GM19452 (cell line): ENCODE measurements around the gene GPD1L.
A peak's percentile ranks its signal among the peaks of the same experiment; 100 is the strongest.
"Not testable (repeated sequence)": the region's sequence is repeated elsewhere in the genome, so short reads cannot be mapped to it uniquely, and the experiment has no call there.

Experiments used
- ATAC-seq: cut with Tn5 transposase; IDR thresholded peaks from one replicate; pipeline ENCODE4 v1.9.1; 2021; ENCODE audit not compliant: unreplicated experiment

Gene GPD1L

GRCh38 chr3:32177702-32178198, 71.3 kb downstream of the GPD1L start:
- peak; percentile 64 for ATAC-seq

GRCh38 chr3:32180141-32180784, 73.8 kb downstream of the GPD1L start:
- ATAC-seq: no peak

- no peak for ATAC-seq
Observed at GRCh38 chr3:32181365-32181764, 74.9 kb downstream of the GPD1L start.

- ATAC-seq: no peak
Observed at GRCh38 chr3:32181796-32182195, 75.4 kb downstream of the GPD1L start.

- ATAC-seq: no peak
Observed at GRCh38 chr3:32184187-32184730, 77.8 kb downstream of the GPD1L start.

- ATAC-seq: no peak
Observed at GRCh38 chr3:32186097-32186496, 79.7 kb downstream of the GPD1L start.

GRCh38 chr3:32186876-32187275, 80.5 kb downstream of the GPD1L start:
- ATAC-seq: no peak

- ATAC-seq: no peak
Observed at GRCh38 chr3:32189693-32190092, 83.3 kb downstream of the GPD1L start.

- not testable (repeated sequence) for ATAC-seq
Observed at GRCh38 chr3:32190556-32190955, 84.1 kb downstream of the GPD1L start.

- no peak for ATAC-seq
Observed at GRCh38 chr3:32193101-32193500, 86.7 kb downstream of the GPD1L start.

- ATAC-seq: no peak
Observed at GRCh38 chr3:32194653-32195052, 88.2 kb downstream of the GPD1L start.

- no peak for ATAC-seq
Observed at GRCh38 chr3:32195995-32196540, 89.6 kb downstream of the GPD1L start.

- no peak for ATAC-seq
Observed at GRCh38 chr3:32197991-32198390, 91.6 kb downstream of the GPD1L start.

- no peak for ATAC-seq
Observed at GRCh38 chr3:32198714-32199113, 92.3 kb downstream of the GPD1L start.

GRCh38 chr3:32200490-32200889, 94.1 kb downstream of the GPD1L start:
- no peak for ATAC-seq

GRCh38 chr3:32200992-32201758, 94.8 kb downstream of the GPD1L start:
- no peak for ATAC-seq

GRCh38 chr3:32202496-32202895, 96.1 kb downstream of the GPD1L start:
- ATAC-seq: no peak

GRCh38 chr3:32203854-32204253, 97.4 kb downstream of the GPD1L start:
- ATAC-seq: no peak

- no peak for ATAC-seq
Observed at GRCh38 chr3:32208447-32208846, 102.0 kb downstream of the GPD1L start.

GRCh38 chr3:32215185-32215584, 108.8 kb downstream of the GPD1L start:
- ATAC-seq: no peak

- no peak for ATAC-seq
Observed at GRCh38 chr3:32216172-32216783, 109.9 kb downstream of the GPD1L start.
